VCaP (cell line): ENCODE measurements around the gene CPNE4.
"Not testable (repeated sequence)": the region's sequence is repeated elsewhere in the genome, so short reads cannot be mapped to it uniquely, and the experiment has no call there.

Experiments used
- H3K27ac ChIP-seq: fragments of 450-650 bp; 2 replicates; pipeline ENCODE4 v1.5.1; 2017
- TF ChIP-seq, protein P1 (sequence below): fragments of 450-650 bp; conservative IDR thresholded peaks from 2 replicates; pipeline ENCODE4 v1.5.1; 2017; ENCODE audit warnings: mild to moderate bottlenecking, moderate library complexity

Gene CPNE4

GRCh38 chr3:131981323-131981722 is 53.5 kb downstream of the CPNE4 start:
- TF ChIP-seq, protein P1, sequence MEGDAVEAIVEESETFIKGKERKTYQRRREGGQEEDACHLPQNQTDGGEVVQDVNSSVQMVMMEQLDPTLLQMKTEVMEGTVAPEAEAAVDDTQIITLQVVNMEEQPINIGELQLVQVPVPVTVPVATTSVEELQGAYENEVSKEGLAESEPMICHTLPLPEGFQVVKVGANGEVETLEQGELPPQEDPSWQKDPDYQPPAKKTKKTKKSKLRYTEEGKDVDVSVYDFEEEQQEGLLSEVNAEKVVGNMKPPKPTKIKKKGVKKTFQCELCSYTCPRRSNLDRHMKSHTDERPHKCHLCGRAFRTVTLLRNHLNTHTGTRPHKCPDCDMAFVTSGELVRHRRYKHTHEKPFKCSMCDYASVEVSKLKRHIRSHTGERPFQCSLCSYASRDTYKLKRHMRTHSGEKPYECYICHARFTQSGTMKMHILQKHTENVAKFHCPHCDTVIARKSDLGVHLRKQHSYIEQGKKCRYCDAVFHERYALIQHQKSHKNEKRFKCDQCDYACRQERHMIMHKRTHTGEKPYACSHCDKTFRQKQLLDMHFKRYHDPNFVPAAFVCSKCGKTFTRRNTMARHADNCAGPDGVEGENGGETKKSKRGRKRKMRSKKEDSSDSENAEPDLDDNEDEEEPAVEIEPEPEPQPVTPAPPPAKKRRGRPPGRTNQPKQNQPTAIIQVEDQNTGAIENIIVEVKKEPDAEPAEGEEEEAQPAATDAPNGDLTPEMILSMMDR, result no peak
- H3K27ac ChIP-seq, result no peak overlapping the region

- H3K27ac ChIP-seq, result no peak overlapping the region
- TF ChIP-seq, protein P1, result no peak
Observed at GRCh38 chr3:131976448-131976847, 58.4 kb downstream of the CPNE4 start.

- H3K27ac ChIP-seq, result no peak overlapping the region
- TF ChIP-seq, protein P1, result no peak
Observed at GRCh38 chr3:131975047-131975446, 59.8 kb downstream of the CPNE4 start.

DNA sequence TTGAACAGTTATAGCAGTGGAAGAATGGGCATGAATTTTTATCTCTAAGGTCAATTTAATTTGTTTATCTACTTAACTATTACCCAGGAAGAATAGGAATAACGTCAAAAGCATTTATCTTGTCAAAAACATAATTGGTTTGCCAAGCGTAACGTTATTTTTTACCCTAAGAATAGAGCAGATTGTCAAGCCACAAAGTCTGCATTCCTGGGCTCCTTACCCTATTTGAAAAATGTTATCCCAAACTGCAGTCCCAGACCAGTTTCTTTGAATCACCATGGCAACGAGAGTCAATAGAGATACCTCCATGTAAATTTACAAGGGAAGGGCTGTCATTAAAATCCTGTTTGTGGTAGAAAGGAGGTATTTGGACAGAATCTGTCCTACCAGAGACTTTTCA is 61.1 kb downstream of the CPNE4 start:
- TF ChIP-seq, protein P1, result no peak

GRCh38 chr3:131972550-131972949 is 62.3 kb downstream of the CPNE4 start:
- TF ChIP-seq, protein P1, result no peak
- no peak overlapping the region for H3K27ac ChIP-seq

More for the DNA sequence above, 61.1 kb downstream of the CPNE4 start:
- no peak overlapping the region for H3K27ac ChIP-seq

- no peak overlapping the region for H3K27ac ChIP-seq
- TF ChIP-seq, protein P1, result no peak
Observed at GRCh38 chr3:131972091-131972490, 62.7 kb downstream of the CPNE4 start.

DNA sequence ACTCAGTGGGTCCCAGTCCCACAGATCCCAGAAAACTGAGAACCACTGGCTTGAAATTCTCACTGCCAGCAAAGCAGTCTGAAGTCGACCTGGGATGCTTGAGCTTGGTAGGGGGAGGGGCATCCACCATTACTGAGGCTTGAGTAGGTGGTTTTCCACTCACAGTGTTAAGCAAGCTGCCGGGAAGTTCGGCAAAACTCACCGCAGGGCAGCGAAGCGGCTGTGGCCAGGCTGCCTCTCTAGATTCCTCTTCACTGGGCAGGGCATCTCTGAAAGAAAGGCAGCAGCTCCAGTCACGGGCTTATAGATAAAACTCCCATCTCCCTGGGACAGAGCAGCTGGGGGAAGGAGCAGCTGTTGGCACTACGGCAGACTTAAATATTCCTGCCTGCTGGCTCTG is 71.4 kb downstream of the CPNE4 start:
- H3K27ac ChIP-seq, result not testable (repeated sequence)

DNA sequence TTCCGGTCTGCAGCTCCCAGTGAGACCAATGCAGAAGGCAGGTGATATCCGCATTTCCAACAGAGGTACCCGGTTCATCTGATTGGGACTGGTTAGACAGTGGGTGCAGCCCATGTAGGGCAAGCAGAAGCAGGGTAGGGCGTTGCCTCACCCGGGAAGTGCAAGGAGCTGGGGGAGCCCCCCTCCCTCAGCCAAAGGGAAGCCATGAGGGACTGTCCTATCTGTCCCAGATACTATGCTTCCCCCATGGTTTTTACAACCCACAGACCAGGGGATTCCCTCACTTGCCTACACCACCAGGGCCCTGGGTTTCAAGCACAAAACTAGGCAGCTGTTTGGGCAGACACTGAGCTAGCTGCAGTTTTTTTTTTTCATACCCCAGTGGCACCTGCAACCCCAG is 71.8 kb downstream of the CPNE4 start:
- TF ChIP-seq, protein P1, result no peak
- no peak overlapping the region for H3K27ac ChIP-seq
